Ishikawa (cell line): ENCODE data around the gene TRIP12.

ENCODE experiments used
- CEBPB ChIP-seq: IDR thresholded peaks from 2 replicates; pipeline ENCODE4 v1.6.1; 2012
- CREB1 ChIP-seq: IDR thresholded peaks from 2 replicates; pipeline ENCODE4 v1.6.1; 2012; ENCODE audit warnings: low read depth
- EGR1 ChIP-seq: IDR thresholded peaks from 2 replicates; pipeline ENCODE4 v1.6.1; 2012
- EP300 ChIP-seq: IDR thresholded peaks from 2 replicates; pipeline ENCODE4 v1.6.1; 2012; ENCODE audit warnings: borderline replicate concordance
- FOXM1 ChIP-seq: IDR thresholded peaks from 2 replicates; pipeline ENCODE4 v1.6.1; 2012; ENCODE audit warnings: low read depth, borderline replicate concordance
- MAX ChIP-seq: IDR thresholded peaks from 2 replicates; pipeline ENCODE4 v1.6.1; 2012
- NFIC ChIP-seq: IDR thresholded peaks from 2 replicates; pipeline ENCODE4 v1.6.1; 2012
- RAD21 ChIP-seq: IDR thresholded peaks from 2 replicates; pipeline ENCODE4 v1.6.1; 2012; ENCODE audit warnings: low read depth
- TAF1 ChIP-seq: IDR thresholded peaks from 2 replicates; pipeline ENCODE4 v1.6.1; 2012; ENCODE audit warnings: low read depth, mild to moderate bottlenecking
- TCF12 ChIP-seq: IDR thresholded peaks from 2 replicates; pipeline ENCODE4 v1.6.1; 2012; ENCODE audit warnings: low read depth
- TEAD4 ChIP-seq: IDR thresholded peaks from 2 replicates; pipeline ENCODE4 v1.6.1; 2012
- USF1 ChIP-seq: IDR thresholded peaks from 2 replicates; pipeline ENCODE4 v1.6.1; 2012
- YY1 ChIP-seq: IDR thresholded peaks from 2 replicates; pipeline ENCODE4 v1.6.1; 2012; ENCODE audit warnings: low read depth
- ZBTB7A ChIP-seq: IDR thresholded peaks from 2 replicates; pipeline ENCODE4 v1.6.1; 2012; ENCODE audit warnings: low read depth
- TF ChIP-seq, protein P1 (sequence below): IDR thresholded peaks from 2 replicates; pipeline ENCODE4 v1.6.1; 2012; ENCODE audit warnings: low read depth, mild to moderate bottlenecking

Gene TRIP12

GRCh38 chr2:229865033-229865432 is 56.8 kb downstream of the TRIP12 start:
- TF ChIP-seq, protein P1, sequence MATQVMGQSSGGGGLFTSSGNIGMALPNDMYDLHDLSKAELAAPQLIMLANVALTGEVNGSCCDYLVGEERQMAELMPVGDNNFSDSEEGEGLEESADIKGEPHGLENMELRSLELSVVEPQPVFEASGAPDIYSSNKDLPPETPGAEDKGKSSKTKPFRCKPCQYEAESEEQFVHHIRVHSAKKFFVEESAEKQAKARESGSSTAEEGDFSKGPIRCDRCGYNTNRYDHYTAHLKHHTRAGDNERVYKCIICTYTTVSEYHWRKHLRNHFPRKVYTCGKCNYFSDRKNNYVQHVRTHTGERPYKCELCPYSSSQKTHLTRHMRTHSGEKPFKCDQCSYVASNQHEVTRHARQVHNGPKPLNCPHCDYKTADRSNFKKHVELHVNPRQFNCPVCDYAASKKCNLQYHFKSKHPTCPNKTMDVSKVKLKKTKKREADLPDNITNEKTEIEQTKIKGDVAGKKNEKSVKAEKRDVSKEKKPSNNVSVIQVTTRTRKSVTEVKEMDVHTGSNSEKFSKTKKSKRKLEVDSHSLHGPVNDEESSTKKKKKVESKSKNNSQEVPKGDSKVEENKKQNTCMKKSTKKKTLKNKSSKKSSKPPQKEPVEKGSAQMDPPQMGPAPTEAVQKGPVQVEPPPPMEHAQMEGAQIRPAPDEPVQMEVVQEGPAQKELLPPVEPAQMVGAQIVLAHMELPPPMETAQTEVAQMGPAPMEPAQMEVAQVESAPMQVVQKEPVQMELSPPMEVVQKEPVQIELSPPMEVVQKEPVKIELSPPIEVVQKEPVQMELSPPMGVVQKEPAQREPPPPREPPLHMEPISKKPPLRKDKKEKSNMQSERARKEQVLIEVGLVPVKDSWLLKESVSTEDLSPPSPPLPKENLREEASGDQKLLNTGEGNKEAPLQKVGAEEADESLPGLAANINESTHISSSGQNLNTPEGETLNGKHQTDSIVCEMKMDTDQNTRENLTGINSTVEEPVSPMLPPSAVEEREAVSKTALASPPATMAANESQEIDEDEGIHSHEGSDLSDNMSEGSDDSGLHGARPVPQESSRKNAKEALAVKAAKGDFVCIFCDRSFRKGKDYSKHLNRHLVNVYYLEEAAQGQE, result no peak
- no peak for TF ChIP-seq TAF1
- no peak for TF ChIP-seq CREB1
- no peak for TF ChIP-seq USF1
- TF ChIP-seq TEAD4, result no peak

GRCh38 chr2:229861431-229861830 is 60.4 kb downstream of the TRIP12 start:
- TF ChIP-seq USF1 (no peak), MAX (no peak), EP300 (no peak), EGR1 (no peak), TCF12 (no peak), TEAD4 (no peak), FOXM1 (no peak), TAF1 (no peak), NFIC (no peak), ZBTB7A (no peak), CREB1 (no peak)

DNA sequence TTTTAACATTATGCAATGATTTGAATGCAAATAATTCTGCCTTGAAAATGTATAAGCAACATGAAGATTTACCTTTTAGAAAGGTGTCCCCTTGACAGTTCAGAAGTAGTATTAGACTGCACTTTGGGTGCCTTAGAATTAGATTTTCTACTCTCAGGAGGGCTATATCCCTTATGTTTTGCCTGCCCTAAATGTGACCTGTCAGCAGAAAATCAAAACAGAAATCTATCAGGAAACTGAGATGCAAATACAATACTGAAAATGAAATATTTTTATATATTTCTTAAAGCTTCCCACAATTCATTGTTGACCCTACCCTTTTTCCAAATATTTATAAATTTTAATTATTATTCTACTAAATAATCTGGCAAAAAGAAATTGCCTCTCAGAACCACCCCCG is 61.5 kb downstream of the TRIP12 start:
- TF ChIP-seq RAD21 (no peak), CEBPB (no peak), YY1 (no peak), NFIC (no peak), TEAD4 (no peak), TCF12 (no peak), USF1 (no peak), MAX (no peak), CREB1 (no peak)

- TF ChIP-seq TEAD4, result no peak
- no peak for TF ChIP-seq TCF12
- TF ChIP-seq EGR1, result no peak
Measured at GRCh38 chr2:229858351-229858750, 63.5 kb downstream of the TRIP12 start.

DNA sequence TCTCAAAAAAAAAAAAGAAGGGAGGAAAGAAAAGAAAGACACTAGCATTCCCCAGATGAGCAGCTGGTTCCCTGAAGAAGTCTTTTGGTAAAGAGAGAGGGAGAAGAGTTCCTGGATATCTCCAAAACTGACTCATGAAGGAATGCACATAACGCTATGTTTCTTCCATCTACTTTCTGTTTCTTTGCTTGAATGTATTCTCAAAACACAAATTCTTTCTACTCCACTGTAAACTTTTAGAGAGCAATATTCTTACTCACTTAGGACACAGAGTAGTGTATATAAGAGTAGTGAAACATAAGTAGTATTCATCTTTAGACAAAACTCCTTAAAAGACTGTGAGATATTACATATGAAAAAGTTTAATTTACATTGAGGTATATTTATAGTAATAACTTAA is 64.2 kb downstream of the TRIP12 start:
- TF ChIP-seq TAF1 (no peak), USF1 (no peak), RAD21 (no peak), FOXM1 (no peak), NFIC (no peak), CEBPB (no peak), ZBTB7A (no peak), TCF12 (no peak), CREB1 (no peak), TEAD4 (no peak), EP300 (no peak), EGR1 (no peak)
- TF ChIP-seq, protein P1, result no peak

DNA sequence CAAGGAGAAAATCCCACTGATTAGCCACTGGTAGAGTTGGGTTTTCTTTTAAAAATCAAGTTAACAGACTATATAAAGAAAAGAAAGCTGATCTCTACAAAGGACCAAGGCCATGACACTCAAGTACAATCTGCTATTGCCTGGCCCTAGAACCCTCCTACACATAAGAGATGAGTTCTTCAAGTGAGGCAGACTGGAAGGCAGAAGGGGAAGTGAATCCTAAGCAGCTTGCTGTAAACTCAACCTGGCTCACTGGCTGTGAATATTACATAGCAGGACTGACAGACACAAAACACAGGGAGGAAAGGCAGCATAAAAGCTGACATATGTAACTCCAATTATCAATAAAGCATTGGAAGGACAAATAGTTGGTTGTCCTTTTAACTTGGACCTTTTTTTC is 65.4 kb downstream of the TRIP12 start:
- TF ChIP-seq TAF1 (no peak), MAX (no peak), NFIC (no peak), EGR1 (no peak)
